Esophagus muscularis mucosa (tissue), 3 donors: ENCODE data around the gene MYO16.

Source experiments
- POLR2A ChIP-seq: fragments of 450-650 bp; IDR thresholded peaks from one replicate; pipeline ENCODE4 v1.6.1; 2017; ENCODE audit warnings: antibody characterized with exemption, moderate library complexity, mild to moderate bottlenecking, low read depth
- POLR2AphosphoS5 ChIP-seq, 2 donors: sonication (generic); formaldehyde crosslinking; IDR thresholded peaks; one replicate each; pipeline ENCODE4 v1.6.1; 2017; ENCODE audit warnings: antibody characterized with exemption in 2 of 2
- TF ChIP-seq, protein P1 (sequence below), 3 experiments: fragments of 200-600 bp in 2 of 3; fragments of 450-650 bp in 1 of 3; sonication (generic) in 2 of 3; IDR thresholded peaks; one replicate each; pipeline ENCODE4 v1.5.1; 2017 to 2019; ENCODE audit warnings: antibody characterized with exemption in 3 of 3, mild to moderate bottlenecking in 2 of 3, moderate library complexity in 1 of 3

DNA sequence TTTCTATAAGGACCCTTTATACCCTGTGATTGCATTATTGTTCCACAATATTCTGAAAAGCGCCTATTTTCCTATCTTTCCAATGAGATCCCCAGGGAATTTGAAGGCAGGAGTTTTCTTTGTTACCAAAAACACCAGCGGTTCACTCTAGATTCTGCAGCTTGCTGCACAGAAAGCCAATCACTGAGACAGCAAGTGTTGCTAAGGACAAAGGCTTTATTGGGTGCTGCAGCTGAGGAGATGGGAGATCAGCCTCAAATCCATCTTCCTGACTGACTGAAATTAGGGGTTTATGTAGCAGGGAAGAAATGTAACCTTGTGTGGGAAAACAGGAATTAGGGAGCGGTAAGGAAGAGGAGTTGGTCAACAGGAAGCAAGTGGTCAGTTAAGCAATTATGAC is 42.6 kb upstream of the MYO16 start:
- TF ChIP-seq, protein P1, sequence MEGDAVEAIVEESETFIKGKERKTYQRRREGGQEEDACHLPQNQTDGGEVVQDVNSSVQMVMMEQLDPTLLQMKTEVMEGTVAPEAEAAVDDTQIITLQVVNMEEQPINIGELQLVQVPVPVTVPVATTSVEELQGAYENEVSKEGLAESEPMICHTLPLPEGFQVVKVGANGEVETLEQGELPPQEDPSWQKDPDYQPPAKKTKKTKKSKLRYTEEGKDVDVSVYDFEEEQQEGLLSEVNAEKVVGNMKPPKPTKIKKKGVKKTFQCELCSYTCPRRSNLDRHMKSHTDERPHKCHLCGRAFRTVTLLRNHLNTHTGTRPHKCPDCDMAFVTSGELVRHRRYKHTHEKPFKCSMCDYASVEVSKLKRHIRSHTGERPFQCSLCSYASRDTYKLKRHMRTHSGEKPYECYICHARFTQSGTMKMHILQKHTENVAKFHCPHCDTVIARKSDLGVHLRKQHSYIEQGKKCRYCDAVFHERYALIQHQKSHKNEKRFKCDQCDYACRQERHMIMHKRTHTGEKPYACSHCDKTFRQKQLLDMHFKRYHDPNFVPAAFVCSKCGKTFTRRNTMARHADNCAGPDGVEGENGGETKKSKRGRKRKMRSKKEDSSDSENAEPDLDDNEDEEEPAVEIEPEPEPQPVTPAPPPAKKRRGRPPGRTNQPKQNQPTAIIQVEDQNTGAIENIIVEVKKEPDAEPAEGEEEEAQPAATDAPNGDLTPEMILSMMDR (IDR thresholded peaks at IDR 0.05), result no peak
- no peak for TF ChIP-seq POLR2A
- no peak for TF ChIP-seq POLR2AphosphoS5 (IDR thresholded peaks at IDR 0.05)
